Amygdala (tissue), 56 donors: ENCODE results near the gene PRPF38A.

Experiments
- DNase-seq, 56 donors: peaks; one replicate each; lab custom pipeline; 2025; lab: John Stamatoyannopoulos, UW

The PRPF38A gene

GRCh38 chr1:52393174-52393573 lies 11.2 kb upstream of the PRPF38A start:
- no peak for DNase-seq

GRCh38 chr1:52399629-52400028 lies 4.8 kb upstream of the PRPF38A start:
- no peak for DNase-seq

GRCh38 chr1:52400131-52400530 lies 4.3 kb upstream of the PRPF38A start:
- no peak for DNase-seq

GRCh38 chr1:52402860-52403240 lies 1.6 kb upstream of the PRPF38A start:
- no peak for DNase-seq

GRCh38 chr1:52403566-52404115 lies 761 bp upstream of the PRPF38A start:
- peak in 1 of 56 donors; percentile 18 for DNase-seq

GRCh38 chr1:52404975-52405338 lies 555 bp downstream of the PRPF38A start:
- DNase-seq = no peak

GRCh38 chr1:52413410-52413989 lies 9.1 kb downstream of the PRPF38A start:
- no peak for DNase-seq

- no peak for DNase-seq
Measured at GRCh38 chr1:52414942-52415341, 10.5 kb downstream of the PRPF38A start.

GRCh38 chr1:52416811-52417210 lies 12.4 kb downstream of the PRPF38A start:
- DNase-seq = no peak

- DNase-seq = no peak
Measured at GRCh38 chr1:52420713-52421112, 16.3 kb downstream of the PRPF38A start.

GRCh38 chr1:52423055-52423454 lies 18.7 kb downstream of the PRPF38A start:
- DNase-seq = no peak

GRCh38 chr1:52423771-52424170 lies 19.4 kb downstream of the PRPF38A start:
- DNase-seq = no peak

GRCh38 chr1:52424231-52424636 lies 19.8 kb downstream of the PRPF38A start:
- no peak for DNase-seq

- no peak for DNase-seq
Measured at GRCh38 chr1:52424813-52425212, 20.4 kb downstream of the PRPF38A start.

GRCh38 chr1:52426371-52426770 lies 22.0 kb downstream of the PRPF38A start:
- DNase-seq = no peak

- no peak for DNase-seq
Measured at GRCh38 chr1:52427152-52427551, 22.8 kb downstream of the PRPF38A start.

- no peak for DNase-seq
Measured at GRCh38 chr1:52432807-52433206, 28.4 kb downstream of the PRPF38A start.

GRCh38 chr1:52435211-52435610 lies 30.8 kb downstream of the PRPF38A start:
- no peak for DNase-seq

GRCh38 chr1:52435650-52436049 lies 31.2 kb downstream of the PRPF38A start:
- no peak for DNase-seq

GRCh38 chr1:52436817-52437216 lies 32.4 kb downstream of the PRPF38A start:
- DNase-seq = no peak

- no peak for DNase-seq
Measured at GRCh38 chr1:52439976-52440375, 35.6 kb downstream of the PRPF38A start.

- no peak for DNase-seq
Measured at GRCh38 chr1:52444463-52444862, 40.1 kb downstream of the PRPF38A start.

- DNase-seq = no peak
Measured at GRCh38 chr1:52454127-52454526, 49.7 kb downstream of the PRPF38A start.
